ENCODE results near the gene GTF3C5.
A peak's percentile ranks its signal among the peaks of the same experiment; 100 is the strongest.
"Not testable (repeated sequence)": the region's sequence is repeated elsewhere in the genome, so short reads cannot be mapped to it uniquely, and the experiment has no call there.

GTF3C5 gene

GRCh38 chr9:132997591-132997990 is 33.2 kb upstream of the GTF3C5 start:
- no peak for DNase-seq

- not testable (repeated sequence) for DNase-seq
Measured at GRCh38 chr9:132998221-132998620, 32.6 kb upstream of the GTF3C5 start.

- no peak for DNase-seq
Measured at GRCh38 chr9:132998831-132999635, 31.8 kb upstream of the GTF3C5 start.

DNA sequence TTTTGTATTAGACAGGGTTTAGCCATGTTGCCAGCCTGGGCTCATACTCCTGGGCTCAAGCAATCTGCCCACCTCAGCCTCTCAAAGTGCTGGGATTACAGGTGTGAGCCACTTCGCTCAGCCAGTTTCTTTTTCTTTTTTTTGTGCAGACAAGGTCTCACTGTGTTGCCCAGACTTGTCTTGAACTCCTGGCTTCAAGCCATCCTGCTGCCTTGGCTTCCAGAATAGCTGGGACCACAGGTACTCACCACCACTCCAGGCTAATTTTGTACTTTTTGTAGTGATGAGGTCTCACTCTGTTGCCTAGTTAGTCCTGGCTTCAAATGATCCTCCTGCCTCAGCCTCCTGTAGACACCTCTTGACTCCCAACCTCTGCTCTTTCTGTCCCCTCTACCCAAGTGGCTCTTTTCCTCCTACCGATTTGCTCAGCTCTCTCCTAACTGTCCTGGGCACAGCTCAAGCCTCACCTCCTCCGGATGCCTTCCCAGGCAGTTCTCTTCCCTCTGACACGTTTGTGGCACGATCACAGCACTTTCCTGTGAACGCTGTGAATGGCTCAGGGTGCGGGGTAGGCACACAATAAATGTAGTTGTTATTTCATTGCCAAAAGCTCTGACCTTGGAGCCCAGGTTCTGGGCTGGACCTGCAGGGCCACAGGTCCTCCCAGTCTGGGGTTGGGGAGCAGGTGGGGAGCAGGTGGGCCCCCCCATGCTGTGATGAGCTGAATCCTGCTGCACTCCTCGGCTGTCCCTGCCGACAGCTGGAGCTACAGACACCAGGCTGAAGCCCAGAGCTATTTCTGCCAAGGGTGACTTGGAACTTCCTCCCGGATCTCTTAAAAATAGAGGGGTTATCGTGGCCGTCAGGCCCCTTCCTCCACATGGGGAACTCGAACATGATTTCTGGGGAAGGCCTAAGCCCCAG is 28.4 kb upstream of the GTF3C5 start:
- no peak for DNase-seq

DNA sequence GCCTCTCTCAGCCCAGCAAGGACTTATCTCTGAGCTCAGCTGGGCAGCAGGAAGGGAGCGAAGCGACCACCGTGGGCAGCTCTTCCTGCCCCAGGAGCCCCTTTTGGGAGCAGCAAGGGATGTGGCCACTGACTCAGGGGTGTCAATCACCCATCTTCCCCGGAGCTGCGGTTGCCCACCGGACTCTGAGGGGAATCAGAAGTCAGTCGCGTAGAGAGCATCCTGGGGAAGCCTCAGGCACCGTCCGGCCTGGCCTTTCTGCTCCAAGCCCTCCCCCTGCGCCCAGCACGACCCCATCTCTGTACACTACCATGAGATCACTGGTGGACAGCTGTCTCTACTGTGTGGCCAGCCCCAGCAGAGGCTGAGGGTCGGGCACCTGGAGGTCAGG is 27.7 kb upstream of the GTF3C5 start:
- no peak for DNase-seq

GRCh38 chr9:133003671-133004090 is 27.1 kb upstream of the GTF3C5 start:
- DNase-seq, result no peak

- no peak for DNase-seq
Measured at GRCh38 chr9:133004091-133004998, 26.5 kb upstream of the GTF3C5 start.

- DNase-seq, result no peak
Measured at GRCh38 chr9:133004999-133005760, 25.6 kb upstream of the GTF3C5 start.

GRCh38 chr9:133005957-133006356 is 24.8 kb upstream of the GTF3C5 start:
- DNase-seq, result no peak

GRCh38 chr9:133006731-133007352 is 24.0 kb upstream of the GTF3C5 start:
- DNase-seq, result no peak

GRCh38 chr9:133008406-133008805 is 22.4 kb upstream of the GTF3C5 start:
- no peak for DNase-seq

- no peak for DNase-seq
Measured at GRCh38 chr9:133008824-133009223, 22.0 kb upstream of the GTF3C5 start.

DNA sequence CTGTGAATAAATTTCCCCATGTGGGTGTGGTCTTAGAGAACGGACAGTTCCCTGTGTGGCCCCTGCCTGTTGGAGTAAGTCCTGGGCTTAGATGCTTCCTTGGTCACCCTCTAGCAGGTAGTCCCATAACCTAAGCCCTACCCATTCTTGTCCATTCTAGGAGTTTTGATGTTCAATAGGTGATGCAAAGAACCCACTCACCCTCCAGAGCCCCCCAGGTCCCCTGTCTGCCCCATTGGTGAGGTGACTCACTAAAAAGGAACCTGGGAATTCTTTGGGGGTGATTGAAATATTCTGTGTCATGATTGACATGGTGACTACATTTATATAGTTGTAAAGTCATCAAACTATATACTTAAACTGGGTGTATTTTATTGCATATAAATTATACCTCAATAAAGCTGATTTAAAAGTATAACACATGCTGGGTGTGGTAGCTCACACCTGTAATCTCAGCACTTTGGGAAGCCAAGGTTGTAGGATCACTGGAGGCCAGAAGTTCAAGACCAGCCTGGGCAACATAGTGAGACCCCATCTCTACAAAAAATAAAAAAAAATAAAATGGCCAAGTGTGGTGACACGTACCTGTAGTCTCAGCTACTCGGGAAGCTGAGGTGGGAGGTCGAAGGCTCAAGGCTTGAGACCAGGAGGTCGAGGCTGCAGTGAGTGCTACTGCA is 20.8 kb upstream of the GTF3C5 start:
- no peak for DNase-seq

DNA sequence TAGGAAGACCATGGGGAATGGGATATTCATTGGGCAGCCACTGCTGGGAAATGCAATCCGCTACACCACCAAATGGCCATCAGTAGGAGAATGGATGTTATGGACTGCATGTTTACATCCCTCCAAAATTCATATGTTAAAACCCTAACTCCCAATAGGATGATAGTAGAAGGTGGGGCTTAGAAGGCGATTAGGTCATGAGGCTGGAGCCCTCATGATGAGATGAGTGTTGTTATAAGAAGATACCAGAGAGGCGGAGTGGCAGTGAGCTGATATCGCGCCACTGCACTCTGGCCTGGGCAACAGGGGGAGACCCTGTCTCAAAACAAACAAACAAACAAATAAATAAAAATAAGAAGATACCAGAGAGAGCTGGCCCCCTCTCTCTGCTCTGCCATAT is 16.1 kb upstream of the GTF3C5 start:
- no peak for DNase-seq

GRCh38 chr9:133023117-133023890 is 7.5 kb upstream of the GTF3C5 start:
- peak; percentile 26 for DNase-seq

DNA sequence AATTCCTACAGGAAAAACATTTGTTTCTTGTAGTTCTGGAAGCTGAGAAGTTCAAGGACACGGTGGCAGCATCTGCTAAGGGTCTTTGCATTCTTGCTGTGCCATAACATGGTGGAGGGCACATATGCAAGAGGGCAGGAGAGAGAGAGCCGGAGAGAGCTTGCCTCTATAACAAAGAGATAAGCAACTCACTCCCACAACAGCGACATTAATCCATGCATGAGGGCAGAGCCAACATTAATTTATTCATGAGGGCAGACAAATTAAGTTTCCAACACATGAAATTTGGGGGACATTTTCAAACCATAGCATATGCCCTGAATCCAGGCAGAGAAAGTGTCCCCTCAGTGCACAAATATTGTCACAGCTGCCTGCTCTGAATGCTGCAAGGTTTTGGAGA is 4.4 kb upstream of the GTF3C5 start:
- no peak for DNase-seq

GRCh38 chr9:133027134-133027533 is 3.7 kb upstream of the GTF3C5 start:
- DNase-seq, result no peak

DNA sequence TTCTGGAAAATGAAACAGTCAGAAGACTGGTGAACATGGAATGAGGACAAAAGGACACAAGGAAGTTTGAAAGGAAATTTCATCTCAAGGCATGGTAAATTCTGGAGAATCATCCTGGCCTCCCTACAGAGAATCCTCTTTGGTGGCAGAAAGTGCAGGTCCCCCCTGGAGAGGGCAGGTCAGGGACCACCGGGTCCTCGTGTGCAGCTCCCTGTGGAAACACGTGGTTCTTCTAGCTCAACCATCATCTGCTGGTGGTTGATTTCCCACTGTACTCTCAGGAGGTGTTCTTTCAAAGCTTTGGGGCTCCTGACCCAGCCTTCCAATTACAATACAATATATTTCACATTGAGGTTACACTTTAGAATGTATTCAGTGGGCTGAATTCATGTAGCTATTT is 2.6 kb upstream of the GTF3C5 start:
- DNase-seq, result no peak

- no peak for DNase-seq
Measured at GRCh38 chr9:133029994-133030316, 842 bp upstream of the GTF3C5 start.

GRCh38 chr9:133031130-133031422 is 279 bp downstream of the GTF3C5 start:
- no peak for DNase-seq

GRCh38 chr9:133031496-133031911 is 707 bp downstream of the GTF3C5 start:
- no peak for DNase-seq
